ENCODE data around the gene BSND. TPM values are rescaled to one million over a fixed set of nuclear protein-coding genes. Genes with fewer than 3 reads are reported as not detected.

Gene BSND
- polyA plus RNA-seq, 1 donor from 2014 or later = not detected

DNA sequence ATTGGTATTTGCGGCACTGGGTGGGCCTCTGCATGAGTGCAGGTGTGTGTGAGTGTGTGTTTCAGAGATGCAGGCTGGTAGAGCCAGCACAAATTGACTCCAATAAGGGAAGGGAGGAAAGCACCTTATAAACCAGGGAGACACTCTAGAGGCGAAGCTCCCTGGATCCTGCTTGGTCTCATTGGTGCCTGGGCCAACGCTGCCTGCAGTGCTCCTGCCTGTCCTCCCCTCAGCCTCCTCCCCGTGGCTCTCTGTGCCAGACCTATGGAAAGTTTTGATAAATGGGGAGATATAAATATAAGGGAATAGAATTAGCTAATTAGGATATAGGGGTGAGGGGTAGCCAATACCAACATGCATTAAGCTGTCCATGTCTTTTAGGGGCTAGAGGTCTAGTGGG, 2.6 kb downstream of the BSND start:
- Histone ChIP-seq H2AFZ (ENCODE audit: low read depth, low read length) (no peak overlapping the region), H3K9me2 (ENCODE audit: insufficient read depth, low read length) (no peaks in the 10 kb centered on the region), H3F3A (ENCODE audit: insufficient read depth, low read length, poor library complexity, severe bottlenecking) (no peaks in the 10 kb centered on the region), H3K27ac (ENCODE audit: low read length) (no peak overlapping the region), H3K79me2 (replicated peaks; ENCODE audit: insufficient read depth, low read length) (no peaks in the 10 kb centered on the region), H3K4me3 (ENCODE audit: low read length) (no peak overlapping the region), H3K9me3 (ENCODE audit: low read length) (peaks cover 2% of the 10 kb centered on the region), H3K36me3 (ENCODE audit: insufficient read depth, low read length) (no peaks in the 10 kb centered on the region), H3K9ac (ENCODE audit: low read length) (no peak overlapping the region), H3K4me2 (ENCODE audit: low read length) (no peak overlapping the region), H4K20me1 (ENCODE audit: insufficient read depth) (no peaks in the 10 kb centered on the region), H3K27me3 (ENCODE audit: insufficient read depth, low read depth, low read length) (peaks cover 28% of the 10 kb centered on the region)
- TF ChIP-seq EP300 (conservative IDR thresholded peaks at IDR 0.05; ENCODE audit: poor library complexity, severe bottlenecking) = no peak
- no peak for TF ChIP-seq POLR2AphosphoS5 (IDR thresholded peaks at IDR 0.05)
- TF ChIP-seq SMC3 (conservative IDR thresholded peaks at IDR 0.05; ENCODE audit: poor library complexity) = no peak
- no peak for TF ChIP-seq TAF1 (IDR thresholded peaks at IDR 0.05; ENCODE audit: low read depth)
- TF ChIP-seq, protein P1, sequence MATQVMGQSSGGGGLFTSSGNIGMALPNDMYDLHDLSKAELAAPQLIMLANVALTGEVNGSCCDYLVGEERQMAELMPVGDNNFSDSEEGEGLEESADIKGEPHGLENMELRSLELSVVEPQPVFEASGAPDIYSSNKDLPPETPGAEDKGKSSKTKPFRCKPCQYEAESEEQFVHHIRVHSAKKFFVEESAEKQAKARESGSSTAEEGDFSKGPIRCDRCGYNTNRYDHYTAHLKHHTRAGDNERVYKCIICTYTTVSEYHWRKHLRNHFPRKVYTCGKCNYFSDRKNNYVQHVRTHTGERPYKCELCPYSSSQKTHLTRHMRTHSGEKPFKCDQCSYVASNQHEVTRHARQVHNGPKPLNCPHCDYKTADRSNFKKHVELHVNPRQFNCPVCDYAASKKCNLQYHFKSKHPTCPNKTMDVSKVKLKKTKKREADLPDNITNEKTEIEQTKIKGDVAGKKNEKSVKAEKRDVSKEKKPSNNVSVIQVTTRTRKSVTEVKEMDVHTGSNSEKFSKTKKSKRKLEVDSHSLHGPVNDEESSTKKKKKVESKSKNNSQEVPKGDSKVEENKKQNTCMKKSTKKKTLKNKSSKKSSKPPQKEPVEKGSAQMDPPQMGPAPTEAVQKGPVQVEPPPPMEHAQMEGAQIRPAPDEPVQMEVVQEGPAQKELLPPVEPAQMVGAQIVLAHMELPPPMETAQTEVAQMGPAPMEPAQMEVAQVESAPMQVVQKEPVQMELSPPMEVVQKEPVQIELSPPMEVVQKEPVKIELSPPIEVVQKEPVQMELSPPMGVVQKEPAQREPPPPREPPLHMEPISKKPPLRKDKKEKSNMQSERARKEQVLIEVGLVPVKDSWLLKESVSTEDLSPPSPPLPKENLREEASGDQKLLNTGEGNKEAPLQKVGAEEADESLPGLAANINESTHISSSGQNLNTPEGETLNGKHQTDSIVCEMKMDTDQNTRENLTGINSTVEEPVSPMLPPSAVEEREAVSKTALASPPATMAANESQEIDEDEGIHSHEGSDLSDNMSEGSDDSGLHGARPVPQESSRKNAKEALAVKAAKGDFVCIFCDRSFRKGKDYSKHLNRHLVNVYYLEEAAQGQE (IDR thresholded peaks at IDR 0.05; ENCODE audit: borderline replicate concordance) = no peak
- no peak for TF ChIP-seq RAD21 (conservative IDR thresholded peaks at IDR 0.05)
- TF ChIP-seq, protein P2, sequence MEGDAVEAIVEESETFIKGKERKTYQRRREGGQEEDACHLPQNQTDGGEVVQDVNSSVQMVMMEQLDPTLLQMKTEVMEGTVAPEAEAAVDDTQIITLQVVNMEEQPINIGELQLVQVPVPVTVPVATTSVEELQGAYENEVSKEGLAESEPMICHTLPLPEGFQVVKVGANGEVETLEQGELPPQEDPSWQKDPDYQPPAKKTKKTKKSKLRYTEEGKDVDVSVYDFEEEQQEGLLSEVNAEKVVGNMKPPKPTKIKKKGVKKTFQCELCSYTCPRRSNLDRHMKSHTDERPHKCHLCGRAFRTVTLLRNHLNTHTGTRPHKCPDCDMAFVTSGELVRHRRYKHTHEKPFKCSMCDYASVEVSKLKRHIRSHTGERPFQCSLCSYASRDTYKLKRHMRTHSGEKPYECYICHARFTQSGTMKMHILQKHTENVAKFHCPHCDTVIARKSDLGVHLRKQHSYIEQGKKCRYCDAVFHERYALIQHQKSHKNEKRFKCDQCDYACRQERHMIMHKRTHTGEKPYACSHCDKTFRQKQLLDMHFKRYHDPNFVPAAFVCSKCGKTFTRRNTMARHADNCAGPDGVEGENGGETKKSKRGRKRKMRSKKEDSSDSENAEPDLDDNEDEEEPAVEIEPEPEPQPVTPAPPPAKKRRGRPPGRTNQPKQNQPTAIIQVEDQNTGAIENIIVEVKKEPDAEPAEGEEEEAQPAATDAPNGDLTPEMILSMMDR (IDR thresholded peaks at IDR 0.05; ENCODE audit: poor library complexity, severe bottlenecking) = no peak
- TF ChIP-seq EZH2 (IDR thresholded peaks at IDR 0.05; ENCODE audit: borderline replicate concordance, insufficient read depth, low read length, poor library complexity, severe bottlenecking) = no peak
- TF ChIP-seq MXI1 (conservative IDR thresholded peaks at IDR 0.05; ENCODE audit: poor library complexity, severe bottlenecking) = no peak

DNA sequence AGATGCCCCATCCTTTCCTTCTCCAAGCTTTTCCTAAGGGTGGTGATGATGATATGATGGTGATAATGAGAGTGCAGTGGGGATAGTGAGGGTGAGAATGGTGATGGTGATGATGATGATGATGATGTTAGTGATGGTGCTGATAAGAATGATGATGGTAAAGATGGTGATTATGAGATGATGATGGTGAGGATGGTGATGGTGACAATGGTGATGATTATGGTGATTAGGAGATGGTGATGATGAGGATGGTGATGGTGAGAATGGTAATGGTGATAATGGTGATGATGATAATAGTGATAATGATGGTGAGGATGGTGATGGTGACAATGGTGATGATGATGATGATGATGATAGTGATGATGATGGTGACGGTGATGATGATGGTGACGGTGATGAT, 4.0 kb downstream of the BSND start:
- H3K9me2 ChIP-seq (ENCODE audit: insufficient read depth, low read length) = no peaks in the 10 kb centered on the region
- no peaks in the 10 kb centered on the region for H3K9me3 ChIP-seq (ENCODE audit: low read length)
- no peak overlapping the region for H3K4me2 ChIP-seq (ENCODE audit: low read length)
- no peak overlapping the region for H3K4me3 ChIP-seq (ENCODE audit: low read length)
- H3K9ac ChIP-seq (ENCODE audit: low read length) = no peak overlapping the region
- no peak for TF ChIP-seq RAD21 (conservative IDR thresholded peaks at IDR 0.05)
- TF ChIP-seq, protein P1 (IDR thresholded peaks at IDR 0.05; ENCODE audit: borderline replicate concordance) = no peak
- TF ChIP-seq SMC3 (conservative IDR thresholded peaks at IDR 0.05; ENCODE audit: poor library complexity) = no peak
- TF ChIP-seq TAF1 (IDR thresholded peaks at IDR 0.05; ENCODE audit: low read depth) = no peak
- TF ChIP-seq EP300 (conservative IDR thresholded peaks at IDR 0.05; ENCODE audit: poor library complexity, severe bottlenecking) = no peak
- TF ChIP-seq, protein P2 (IDR thresholded peaks at IDR 0.05; ENCODE audit: poor library complexity, severe bottlenecking) = no peak
- TF ChIP-seq EZH2 (IDR thresholded peaks at IDR 0.05; ENCODE audit: borderline replicate concordance, insufficient read depth, low read length, poor library complexity, severe bottlenecking) = no peak
- no peak for TF ChIP-seq POLR2AphosphoS5 (IDR thresholded peaks at IDR 0.05)
- TF ChIP-seq MXI1 (conservative IDR thresholded peaks at IDR 0.05; ENCODE audit: poor library complexity, severe bottlenecking) = no peak
- H3K27me3 ChIP-seq (ENCODE audit: insufficient read depth, low read depth, low read length) = peaks cover 14% of the 10 kb centered on the region
- H4K20me1 ChIP-seq (ENCODE audit: insufficient read depth) = no peaks in the 10 kb centered on the region
- H3K79me2 ChIP-seq (replicated peaks; ENCODE audit: insufficient read depth, low read length) = no peaks in the 10 kb centered on the region
- no peak overlapping the region for H2AFZ ChIP-seq (ENCODE audit: low read depth, low read length)
- no peak overlapping the region for H3K27ac ChIP-seq (ENCODE audit: low read length)
- no peaks in the 10 kb centered on the region for H3F3A ChIP-seq (ENCODE audit: insufficient read depth, low read length, poor library complexity, severe bottlenecking)
- no peaks in the 10 kb centered on the region for H3K36me3 ChIP-seq (ENCODE audit: insufficient read depth, low read length)

Measured in neural cell (in vitro differentiated cells).